ENCODE data around the gene AEBP2. TPM values are rescaled to one million over a fixed set of nuclear protein-coding genes. Genes with fewer than 3 reads are reported as not detected.

AEBP2 gene
- total and polyA plus RNA-seq, 2 of the 8 experiments (the other 6 are each of a cell fraction or from before 2014, with no cell fraction given), result 13.6 to 61.4 TPM

DNA sequence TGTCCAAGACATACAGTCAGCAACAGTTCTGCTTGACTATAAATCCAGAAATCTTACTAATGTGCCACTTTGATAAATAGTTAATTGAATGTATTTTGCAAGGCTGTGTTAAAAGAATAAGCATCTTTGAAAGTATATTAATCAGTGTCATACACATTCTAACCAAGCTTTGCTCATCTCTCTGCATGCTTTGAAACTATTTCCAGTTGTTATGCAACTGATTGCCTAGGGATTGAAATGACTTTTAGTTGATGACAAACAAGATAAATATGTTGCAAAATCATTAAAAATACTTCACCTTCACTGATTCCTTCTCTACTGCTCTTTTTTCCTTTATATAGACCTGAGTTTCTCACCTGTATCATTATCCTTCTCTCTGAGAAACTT, 91.3 kb downstream of the AEBP2 start:
- Histone ChIP-seq H4K5ac (ENCODE audit: insufficient read length, low read depth, low read length) (no peak overlapping the region), H3K4me2 (ENCODE audit: insufficient read depth in 1 of 2, low read depth in 2 of 2, low read length in 2 of 2) (no peak overlapping the region), H3K27me3 (replicated peaks in 1 of 4; ENCODE audit: control insufficient read depth in 3 of 4, extremely low read depth in 1 of 4, insufficient read depth in 3 of 4, low read length in 3 of 4) (no peaks in the 10 kb centered on the region), H3K4me1 (replicated peaks in 1 of 4; ENCODE audit: control insufficient read depth in 3 of 4, insufficient read depth in 4 of 4, low read length in 3 of 4) (no peaks in the 10 kb centered on the region), H4K8ac (ENCODE audit: extremely low read depth, insufficient read depth, low read length) (no peak overlapping the region), H3K14ac (ENCODE audit: insufficient read length) (no peak overlapping the region), H2BK20ac (ENCODE audit: low read length) (no peak overlapping the region), H2BK15ac (ENCODE audit: low read length) (no peak overlapping the region), H4K20me1 (replicated peaks in 1 of 2; ENCODE audit: control insufficient read depth in 1 of 2, insufficient read depth in 2 of 2, low read length in 2 of 2) (no peaks in the 10 kb centered on the region), H3K18ac (ENCODE audit: extremely low read depth, low read length) (no peak overlapping the region), H2BK5ac (ENCODE audit: low read depth, low read length) (no peak overlapping the region), H3K79me2 (ENCODE audit: control insufficient read depth in 1 of 2, insufficient read depth in 2 of 2, low read length in 2 of 2) (no peaks in the 10 kb centered on the region), H3K23ac (ENCODE audit: insufficient read length) (no peak overlapping the region), H3K36me3 (ENCODE audit: control insufficient read depth in 2 of 4, insufficient read depth in 4 of 4, low read length in 3 of 4) (no peaks in the 10 kb centered on the region), H3K27ac (ENCODE audit: low read depth, low read length) (no peak overlapping the region), H2AFZ (ENCODE audit: low read length) (no peak overlapping the region), H3K56ac (replicated peaks; ENCODE audit: insufficient read length, low read depth, low read length) (no peak overlapping the region), H3K9me3 (ENCODE audit: insufficient read depth in 2 of 2, low read depth in 1 of 2, low read length in 1 of 2) (no peaks in the 10 kb centered on the region), H3K4ac (replicated peaks; ENCODE audit: insufficient read length, low read depth, low read length) (no peak overlapping the region), H3K9ac (replicated peaks in 1 of 4; ENCODE audit: extremely low read depth in 1 of 4, low read depth in 3 of 4, low read length in 3 of 4) (no peak overlapping the region), H3K79me1 (ENCODE audit: low read depth, low read length) (no peaks in the 10 kb centered on the region), H3K23me2 (ENCODE audit: low read depth, low read length) (no peaks in the 10 kb centered on the region), H3K4me3 (ENCODE audit: extremely low read depth in 1 of 4, insufficient read depth in 2 of 4, low read depth in 3 of 4, low read length in 4 of 4) (no peak overlapping the region), H2BK12ac (ENCODE audit: low read depth, low read length) (no peak overlapping the region), H2AK5ac (ENCODE audit: low read depth, low read length) (no peak overlapping the region), H4K91ac (replicated peaks; ENCODE audit: insufficient read length, low read length) (no peak overlapping the region), H2BK120ac (replicated peaks; ENCODE audit: low read depth, low read length) (no peak overlapping the region)
- no peak for FAIRE-seq
- ChIA-PET CTCF (ENCODE audit: partially characterized antibody) (no interaction called here), POLR2A (ENCODE audit: partially characterized antibody) (no interaction called here)
- DNase-seq (ENCODE audit: low read depth in 1 of 2, low spot score in 2 of 2), result no peak
- TF ChIP-seq JUN (IDR thresholded peaks at IDR 0.05; ENCODE audit: low read depth, low read length) (no peak), TAF1 (IDR thresholded peaks at IDR 0.05; ENCODE audit: low read depth, low read length) (no peak), EGR1 (IDR thresholded peaks at IDR 0.05; ENCODE audit: borderline replicate concordance, low read depth, low read length) (no peak), SRF (IDR thresholded peaks at IDR 0.05; ENCODE audit: low read depth, low read length) (no peak)
- TF ChIP-seq, protein P1, sequence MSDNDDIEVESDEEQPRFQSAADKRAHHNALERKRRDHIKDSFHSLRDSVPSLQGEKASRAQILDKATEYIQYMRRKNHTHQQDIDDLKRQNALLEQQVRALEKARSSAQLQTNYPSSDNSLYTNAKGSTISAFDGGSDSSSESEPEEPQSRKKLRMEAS (IDR thresholded peaks at IDR 0.05), result no peak

Data from H1 (cell line).